Activated CD4-positive, alpha-beta T cell treated with anti-CD3 and anti-CD28 coated beads for 36 hours (primary cell): ENCODE results near the gene FMNL3. TPM values are rescaled to one million over a fixed set of nuclear protein-coding genes. Genes with fewer than 3 reads are reported as not detected.
"Not testable (repeated sequence)": the region's sequence is repeated elsewhere in the genome, so short reads cannot be mapped to it uniquely, and the experiment has no call there.

ENCODE experiments used
- ATAC-seq: fragments of 200-7000 bp; cut with Tn5 transposase; one replicate; pipeline ENCODE4 v1.10.0; 2021; ENCODE audit warnings: mild to moderate bottlenecking, moderate library complexity
- CTCF ChIA-PET: fragments of 350-600 bp; sonication (Branson Sonifier 250); formaldehyde crosslinking; loops from one replicate; lab custom pipeline; 2021; ENCODE audit warnings: antibody characterized with exemption; lab: Charles Lee
- POLR2A ChIA-PET: fragments of 350-600 bp; sonication (Branson Sonifier 250); formaldehyde crosslinking; loops from one replicate; lab custom pipeline; 2021; ENCODE audit warnings: antibody characterized with exemption, inconsistent platforms; lab: Charles Lee
- DNase-seq: peaks from one replicate; pipeline ENCODE4 v3.0.0-alpha.2; 2020
- H3K27ac Mint-ChIP-seq: one replicate; pipeline ENCODE4 v1.8.0; 2021; ENCODE audit warnings: mixed read lengths
- H3K27me3 Mint-ChIP-seq: one replicate; pipeline ENCODE4 v1.8.0; 2021; ENCODE audit warnings: mixed read lengths
- H3K36me3 Mint-ChIP-seq: one replicate; pipeline ENCODE4 v1.8.0; 2021; ENCODE audit warnings: low read depth, mixed read lengths
- H3K4me1 Mint-ChIP-seq: one replicate; pipeline ENCODE4 v1.8.0; 2021; ENCODE audit warnings: mixed read lengths
- H3K4me3 Mint-ChIP-seq: one replicate; pipeline ENCODE4 v1.8.0; 2021; ENCODE audit warnings: mild to moderate bottlenecking, moderate library complexity, mixed read lengths
- H3K9me3 Mint-ChIP-seq: one replicate; pipeline ENCODE4 v1.8.0; 2021; ENCODE audit warnings: low read depth, mixed read lengths
- intact Hi-C, 2 experiments: fragments of 100-400 bp; cut with DNase I in 1 of 2; cut with micrococcal nuclease in 1 of 2; formaldehyde crosslinking; loops; one replicate each; pipeline versions ENCODE4 v1.14.2 to v1.15.1; 2022 to 2024; cut with DNase I, micrococcal nuclease
- total RNA-seq, 2 experiments: library from RNA; stranded (reverse); gene quantifications; one replicate each; pipeline ENCODE4 v1.2.3, GENCODE V29; 2021

FMNL3 gene
- total RNA-seq, 2 experiments from 2014 or later: 23.2 to 24.3 TPM

- intact Hi-C loops, H3K4me3 Mint-ChIP-seq, H3K9me3 Mint-ChIP-seq, H3K36me3 Mint-ChIP-seq, ATAC-seq, H3K4me1 Mint-ChIP-seq, DNase-seq, POLR2A ChIA-PET, H3K27ac Mint-ChIP-seq: not testable (repeated sequence)
- CTCF ChIA-PET: interaction anchor here (1.1 to 12.8 kb wide), 5 partner anchors 27 to 78 kb away, joined by 3 to 332 read pairs (median 5); partner anchors contain the start of gene TMBIM6
- peaks cover 14% of the 10 kb centered on the region for H3K27me3 Mint-ChIP-seq
Observed at GRCh38 chr12:49713952-49714351, 6.7 kb upstream of the FMNL3 start.

DNA sequence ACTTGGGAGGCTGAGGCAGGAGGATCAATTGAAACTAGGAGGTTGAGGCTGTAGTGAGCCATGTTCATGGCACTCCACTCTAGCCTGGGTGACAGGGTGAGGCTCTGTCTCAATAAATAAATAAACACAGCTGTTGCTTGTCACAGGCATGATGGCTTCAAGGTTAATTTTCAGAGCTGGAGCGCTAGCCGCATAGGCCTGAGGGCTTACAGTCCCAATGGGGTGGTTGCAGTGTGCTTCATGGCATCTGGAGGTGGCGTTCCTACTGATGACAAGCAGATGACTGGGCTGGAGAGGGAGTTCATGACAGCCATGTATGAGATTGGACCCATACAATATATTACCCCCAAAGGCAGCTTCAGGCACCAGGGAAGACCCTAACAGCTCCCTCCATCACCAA lies 1.6 kb upstream of the FMNL3 start:
- Mint-ChIP-seq H3K9me3 (no peaks in the 10 kb centered on the region), H3K4me1 (peaks cover 27% of the 10 kb centered on the region), H3K27me3 (peaks cover 10% of the 10 kb centered on the region), H3K27ac (no peak overlapping the region), H3K36me3 (peaks cover 6% of the 10 kb centered on the region), H3K4me3 (no peak overlapping the region)
- DNase-seq (no peak), ATAC-seq (no peak)
- intact Hi-C loops: no loop called here
- ChIA-PET POLR2A (no interaction called here), CTCF (interaction anchor here (0.6 to 12.8 kb wide), 16 partner anchors 12 to 253 kb away, joined by 3 to 332 read pairs (median 4); partner anchors contain the start of gene TMBIM6)

DNA sequence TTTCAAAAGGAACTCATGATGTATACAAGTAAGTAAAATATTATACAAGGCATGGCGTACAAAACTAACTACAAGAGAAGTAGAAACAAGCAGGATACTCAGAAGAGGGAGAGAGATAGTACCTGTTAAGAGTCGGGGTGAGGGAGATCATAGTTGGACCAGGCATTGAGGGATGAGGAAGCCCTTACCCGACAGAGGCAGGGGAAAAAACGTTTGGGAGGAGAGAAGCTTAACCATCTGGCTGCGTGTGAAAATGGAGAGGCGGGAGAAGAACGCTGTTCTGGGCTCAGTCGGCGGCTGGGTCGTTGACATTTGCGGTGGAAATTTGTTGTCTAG lies 575 bp upstream of the FMNL3 start:
- ChIA-PET CTCF (interaction anchor here (0.6 to 12.8 kb wide), 14 partner anchors 9 to 472 kb away, joined by 3 to 332 read pairs (median 6); partner anchors contain the start of gene TMBIM6), POLR2A (no interaction called here)
- intact Hi-C loops: loop anchor here (1.0 to 2.0 kb wide), 15 partner anchors 34 to 385 kb away; partner anchors contain the start of genes TMBIM6 (in 2 of the 2), BCDIN3D (in 1 of the 2), MCRS1 (in 1 of the 2) and NCKAP5L (in 1 of the 2)
- Mint-ChIP-seq H3K36me3 (peaks cover 6% of the 10 kb centered on the region), H3K4me1 (peaks cover 37% of the 10 kb centered on the region), H3K4me3 (peak overlapping the region; percentile 92), H3K9me3 (no peaks in the 10 kb centered on the region), H3K27ac (peak overlapping the region; percentile 83), H3K27me3 (peaks cover 8% of the 10 kb centered on the region)
- no peak for DNase-seq
- ATAC-seq: no peak

DNA sequence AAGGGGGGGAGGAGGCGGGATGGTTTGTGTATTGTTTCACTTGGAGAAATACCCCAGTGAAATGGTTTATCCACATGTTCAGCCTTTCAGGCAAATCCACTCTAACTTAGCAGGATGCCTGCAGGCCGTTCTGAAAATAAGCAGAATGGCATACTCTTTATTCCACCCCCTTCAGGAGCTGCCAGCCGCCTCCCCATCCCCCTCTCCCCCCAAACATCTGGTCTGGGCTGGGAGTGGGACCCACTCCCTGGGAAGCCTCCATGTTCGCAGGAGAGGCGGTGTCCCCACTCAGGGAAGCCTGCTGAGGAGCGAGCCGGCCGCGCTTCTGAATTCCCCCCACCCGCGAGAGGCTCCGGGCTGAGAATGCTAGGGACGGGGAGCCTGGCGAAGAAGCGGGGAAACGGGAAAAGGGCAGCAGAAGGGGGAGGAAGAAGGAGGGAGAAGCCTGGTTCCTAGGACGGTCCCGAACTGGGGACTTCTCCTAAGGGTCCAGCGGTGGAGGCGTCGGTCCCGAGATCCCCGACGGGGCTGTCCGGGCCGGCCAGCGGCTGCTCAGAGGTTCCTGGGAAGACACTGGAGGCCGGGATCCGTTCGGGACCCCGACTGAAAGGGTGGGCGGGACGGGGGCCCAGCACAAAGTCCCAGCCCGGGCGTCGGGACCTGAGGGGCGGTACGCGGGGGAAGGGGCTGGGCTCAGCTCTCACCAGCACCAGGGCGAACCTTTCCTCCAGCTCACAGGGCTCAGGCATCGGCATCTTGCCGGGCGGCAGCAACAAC lies 666 bp downstream of the FMNL3 start:
- CTCF ChIA-PET: interaction anchor here (0.6 to 12.8 kb wide), 14 partner anchors 16 to 359 kb away, joined by 3 to 332 read pairs (median 6); partner anchors contain the start of gene TMBIM6
- intact Hi-C loops: loop anchor here (1.0 to 2.0 kb wide), 16 partner anchors 35 to 636 kb away; partner anchors contain the start of genes TMBIM6 (in 2 of the 2), BCDIN3D (in 1 of the 2), MCRS1 (in 1 of the 2) and NCKAP5L (in 1 of the 2)
- H3K4me1 Mint-ChIP-seq: peaks cover 47% of the 10 kb centered on the region

DNA sequence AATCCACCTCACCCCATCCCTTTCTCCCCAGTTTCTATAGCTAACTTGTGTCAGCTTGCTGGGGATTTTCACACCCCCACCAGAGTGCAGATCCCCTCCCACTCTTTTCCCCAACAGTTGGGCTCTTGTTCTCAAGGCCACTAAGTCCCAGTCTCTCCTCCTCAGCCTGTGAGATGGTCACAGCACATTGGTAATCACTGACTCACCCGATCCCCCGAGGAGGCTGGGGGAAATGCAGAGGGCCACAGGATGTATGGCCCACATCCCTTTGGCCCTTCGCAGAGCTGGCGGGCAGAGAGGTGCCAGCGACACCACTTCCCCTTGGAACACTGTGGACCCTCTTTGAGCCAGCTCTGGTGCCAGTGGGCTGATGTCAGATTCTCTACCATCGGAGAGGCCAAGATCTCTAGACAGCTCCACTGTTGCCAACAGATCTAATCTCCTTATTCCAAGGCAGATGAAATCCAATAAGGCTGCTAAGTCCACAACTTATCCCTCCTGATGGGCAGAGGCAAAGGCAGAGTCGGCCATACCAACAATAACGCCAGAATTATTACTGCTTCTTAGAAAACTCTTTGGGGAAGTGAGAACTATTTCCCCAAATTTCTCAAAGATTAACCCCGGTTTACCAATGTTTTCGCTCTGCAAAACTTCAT lies 1.6 kb downstream of the FMNL3 start:
- Mint-ChIP-seq H3K27me3 (peaks cover 3% of the 10 kb centered on the region), H3K36me3 (peaks cover 7% of the 10 kb centered on the region), H3K4me1 (peaks cover 47% of the 10 kb centered on the region), H3K27ac (peak overlapping the region; percentile 83), H3K4me3 (peak overlapping the region; percentile 92), H3K9me3 (no peaks in the 10 kb centered on the region)
- intact Hi-C loops: loop anchor here (1.0 to 2.0 kb wide), 3 partner anchors 35 to 635 kb away; no protein-coding TSS in a partner anchor
- ChIA-PET CTCF (interaction anchor here (0.5 to 12.8 kb wide), 15 partner anchors 10 to 364 kb away, joined by 3 to 332 read pairs (median 5); partner anchors contain the start of gene TMBIM6), POLR2A (interaction anchor here (0.9 to 1.3 kb wide), 5 partner anchors 30 to 54 kb away, joined by 3 to 4 read pairs (median 3); no protein-coding TSS in a partner anchor)
- peak; percentile 49 for DNase-seq
- no peak for ATAC-seq

More for the DNA sequence above, 666 bp downstream of the FMNL3 start:
- POLR2A ChIA-PET: interaction anchor here (0.7 to 1.3 kb wide), 2 partner anchors 31 to 45 kb away, joined by 3 to 4 read pairs; no protein-coding TSS in a partner anchor
- Mint-ChIP-seq H3K27me3 (peaks cover 3% of the 10 kb centered on the region), H3K36me3 (peaks cover 7% of the 10 kb centered on the region), H3K4me3 (peak overlapping the region; percentile 92), H3K9me3 (no peaks in the 10 kb centered on the region), H3K27ac (peak overlapping the region; percentile 83)
- DNase-seq: peak; percentile 39
- ATAC-seq: peak; percentile 16

- no peaks in the 10 kb centered on the region for H3K27me3 Mint-ChIP-seq
- H3K9me3 Mint-ChIP-seq: no peaks in the 10 kb centered on the region
- peaks cover 7% of the 10 kb centered on the region for H3K36me3 Mint-ChIP-seq
- H3K4me3 Mint-ChIP-seq: peak overlapping the region; percentile 43
- peak overlapping the region; percentile 61 for H3K27ac Mint-ChIP-seq
- ChIA-PET POLR2A (interaction anchor here (0.6 to 2.5 kb wide), 12 partner anchors 15 to 345 kb away, joined by 3 to 9 read pairs (median 4); partner anchors contain the start of genes SPATS2 and TMBIM6), CTCF (interaction anchor here (0.6 to 12.8 kb wide), 20 partner anchors 13 to 838 kb away, joined by 3 to 332 read pairs (median 5); partner anchors contain the start of gene TMBIM6)
- DNase-seq: peak; percentile 75
- ATAC-seq: peak; percentile 40
- peaks cover 60% of the 10 kb centered on the region for H3K4me1 Mint-ChIP-seq
- intact Hi-C loops: no loop called here
Observed at GRCh38 chr12:49703647-49704137, 3.5 kb downstream of the FMNL3 start.

- ATAC-seq (no peak), DNase-seq (no peak)
- no peak overlapping the region for H3K4me3 Mint-ChIP-seq
- peak overlapping the region; percentile 28 for H3K27ac Mint-ChIP-seq
- H3K36me3 Mint-ChIP-seq: peaks cover 7% of the 10 kb centered on the region
- H3K27me3 Mint-ChIP-seq: no peaks in the 10 kb centered on the region
- H3K9me3 Mint-ChIP-seq: no peaks in the 10 kb centered on the region
- ChIA-PET POLR2A (interaction anchor here (0.6 to 2.5 kb wide), 10 partner anchors 14 to 66 kb away, joined by 3 to 9 read pairs (median 4); partner anchors contain the start of gene TMBIM6), CTCF (interaction anchor here (0.9 to 12.8 kb wide), 14 partner anchors 12 to 136 kb away, joined by 3 to 332 read pairs (median 10); partner anchors contain the start of gene TMBIM6)
- peaks cover 66% of the 10 kb centered on the region for H3K4me1 Mint-ChIP-seq
- intact Hi-C loops: no loop called here
Observed at GRCh38 chr12:49702676-49703215, 4.5 kb downstream of the FMNL3 start.

DNA sequence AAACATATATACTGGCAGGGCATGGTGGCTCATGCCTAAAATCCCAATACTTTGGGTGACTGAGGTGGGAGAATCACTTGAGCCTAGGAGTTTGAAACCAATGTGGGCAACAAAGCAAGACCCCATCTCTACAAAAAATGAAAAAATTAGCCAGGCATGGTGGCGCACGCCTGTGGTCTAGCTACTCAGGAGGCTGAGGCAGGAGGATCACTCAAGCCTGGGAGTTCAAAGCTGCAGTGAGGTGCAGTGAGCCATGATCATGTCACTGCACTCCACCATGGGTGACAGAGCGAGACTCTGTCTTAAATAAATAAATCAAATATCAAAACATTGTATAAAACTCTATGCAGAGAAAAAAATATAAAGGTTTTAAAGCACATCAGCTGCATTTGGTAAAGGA lies 5.2 kb downstream of the FMNL3 start:
- ATAC-seq (no peak), DNase-seq (no peak)
- Mint-ChIP-seq H3K36me3 (peaks cover 7% of the 10 kb centered on the region), H3K27me3 (no peaks in the 10 kb centered on the region), H3K27ac (no peak overlapping the region), H3K4me3 (no peak overlapping the region), H3K9me3 (no peaks in the 10 kb centered on the region), H3K4me1 (peaks cover 67% of the 10 kb centered on the region)
- CTCF ChIA-PET: interaction anchor here (2.2 to 12.8 kb wide), 4 partner anchors 12 to 51 kb away, joined by 14 to 332 read pairs (median 30); no protein-coding TSS in a partner anchor
- intact Hi-C loops: no loop called here
- POLR2A ChIA-PET: interaction anchor here (1.3 kb wide), 1 partner anchor 27 kb away, joined by 3 read pairs; no protein-coding TSS in a partner anchor

- peaks cover 47% of the 10 kb centered on the region for H3K4me1 Mint-ChIP-seq
- H3K4me3 Mint-ChIP-seq: peak overlapping the region; percentile 56
- DNase-seq (peak; percentile 68), ATAC-seq (peak; percentile 85)
- ChIA-PET POLR2A (no interaction called here), CTCF (interaction anchor here (0.9 to 3.1 kb wide), 4 partner anchors 43 to 97 kb away, joined by 3 to 16 read pairs (median 4); partner anchors contain the start of gene TMBIM6)
- H3K36me3 Mint-ChIP-seq: peaks cover 1% of the 10 kb centered on the region
- intact Hi-C loops: loop anchor here (1.0 to 2.0 kb wide), 3 partner anchors 28 to 38 kb away; no protein-coding TSS in a partner anchor
- no peaks in the 10 kb centered on the region for H3K27me3 Mint-ChIP-seq
- H3K9me3 Mint-ChIP-seq: no peaks in the 10 kb centered on the region
- peak overlapping the region; percentile 84 for H3K27ac Mint-ChIP-seq
Observed at GRCh38 chr12:49698619-49699545, 8.3 kb downstream of the FMNL3 start.
